Measurements from ENCODE around the gene GALNT18.
"Not testable (repeated sequence)": the region's sequence is repeated elsewhere in the genome, so short reads cannot be mapped to it uniquely, and the experiment has no call there.

GALNT18 gene

GRCh38 chr11:11380340-11380739, 241.5 kb downstream of the GALNT18 start:
- no peak for DNase-seq

GRCh38 chr11:11379661-11380060, 242.1 kb downstream of the GALNT18 start:
- no peak for DNase-seq

DNA sequence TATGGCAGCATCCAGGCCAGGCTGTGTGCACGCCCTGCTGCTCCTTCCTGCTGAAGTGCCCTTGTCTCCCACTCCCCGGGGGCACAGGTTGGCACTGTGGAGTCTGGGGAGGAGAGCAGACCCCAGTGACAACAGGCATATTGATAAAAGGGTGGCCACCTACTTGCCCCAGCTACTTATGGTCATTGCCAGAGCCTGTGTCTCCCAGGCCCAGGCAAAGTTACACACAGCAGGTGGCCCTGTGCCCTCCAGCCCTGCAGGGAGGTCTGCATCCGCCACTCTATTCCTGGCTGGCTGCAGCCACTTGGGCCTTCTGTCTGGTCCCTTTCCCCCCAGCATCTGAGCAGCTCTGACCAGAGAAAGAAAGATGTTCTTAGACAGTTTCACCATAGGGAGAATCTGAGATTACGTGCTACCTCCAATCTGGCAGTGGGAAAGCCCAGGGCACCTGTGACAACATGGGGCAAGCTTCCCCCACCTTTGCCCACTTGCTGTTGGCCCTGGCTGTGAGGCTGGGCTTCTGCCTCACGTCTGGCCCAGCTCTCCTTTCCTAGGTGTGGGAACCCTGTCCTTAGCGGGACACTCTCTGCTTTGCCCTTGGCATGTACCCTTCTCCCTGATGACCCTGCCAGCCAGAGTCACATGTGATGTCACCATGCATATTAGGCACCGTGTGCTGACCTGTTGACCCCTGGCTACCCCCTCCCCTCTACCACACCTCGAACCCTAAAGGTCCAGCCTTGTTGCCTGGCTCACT, 243.4 kb downstream of the GALNT18 start:
- DNase-seq, result no peak

DNA sequence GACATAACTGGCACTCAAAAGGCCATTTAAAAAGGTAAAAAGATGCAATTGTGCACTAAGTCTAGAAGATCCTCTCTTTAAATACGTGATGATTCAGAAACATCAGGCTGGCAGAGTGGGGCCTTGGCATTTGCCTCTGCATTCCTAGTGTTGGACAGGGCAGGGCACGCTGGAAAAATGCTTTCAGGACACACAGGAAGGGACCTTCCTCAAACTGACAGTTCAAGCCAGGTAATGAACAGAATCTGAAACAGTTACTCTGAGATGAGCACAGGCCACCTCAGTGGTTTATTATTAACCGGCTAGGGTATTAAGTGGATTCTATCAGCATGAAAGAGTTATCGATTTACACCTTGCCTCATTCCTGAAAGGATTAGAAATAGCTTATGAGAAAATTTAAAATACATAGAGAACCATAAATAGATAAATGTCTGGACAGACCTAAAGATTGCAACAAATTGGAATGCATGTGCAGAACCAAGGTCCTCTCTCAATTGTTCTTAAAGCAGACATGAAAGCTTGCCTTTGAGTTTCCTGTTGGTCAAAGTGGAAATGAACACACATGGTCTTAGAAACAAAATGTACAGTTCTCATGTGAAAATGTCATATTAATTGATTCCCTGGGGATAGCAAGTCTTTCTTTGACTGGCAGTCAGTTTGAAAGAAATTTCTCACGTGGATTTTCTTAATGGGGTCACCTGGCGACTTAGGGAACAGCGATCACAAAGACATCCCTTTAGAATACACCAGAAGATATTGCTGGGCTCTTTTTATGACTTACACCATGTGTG, 247.3 kb downstream of the GALNT18 start:
- DNase-seq, result no peak

GRCh38 chr11:11373934-11374333, 247.9 kb downstream of the GALNT18 start:
- DNase-seq, result no peak

DNA sequence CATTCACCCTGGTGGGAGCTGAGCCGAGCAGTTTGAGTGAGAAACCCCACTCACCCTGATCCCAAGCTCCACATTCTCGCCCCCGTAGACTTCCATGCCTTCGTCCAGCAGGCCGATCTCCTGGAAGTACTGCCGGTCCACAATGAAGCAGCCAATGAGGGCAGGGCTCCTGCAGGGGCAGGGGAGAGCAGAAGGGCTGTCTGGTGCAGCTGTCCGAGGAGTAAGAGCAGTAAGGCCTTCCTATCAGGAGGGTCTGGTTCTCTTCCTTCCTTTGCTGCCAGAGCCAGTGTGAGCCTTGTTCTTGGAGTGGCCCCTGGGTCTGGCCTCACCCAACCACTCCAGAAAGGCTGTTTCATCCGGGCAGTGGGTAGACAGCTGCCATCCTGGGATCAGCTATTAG, 249.3 kb downstream of the GALNT18 start:
- DNase-seq, result no peak

GRCh38 chr11:11370962-11371303, 250.9 kb downstream of the GALNT18 start:
- DNase-seq, result no peak

DNA sequence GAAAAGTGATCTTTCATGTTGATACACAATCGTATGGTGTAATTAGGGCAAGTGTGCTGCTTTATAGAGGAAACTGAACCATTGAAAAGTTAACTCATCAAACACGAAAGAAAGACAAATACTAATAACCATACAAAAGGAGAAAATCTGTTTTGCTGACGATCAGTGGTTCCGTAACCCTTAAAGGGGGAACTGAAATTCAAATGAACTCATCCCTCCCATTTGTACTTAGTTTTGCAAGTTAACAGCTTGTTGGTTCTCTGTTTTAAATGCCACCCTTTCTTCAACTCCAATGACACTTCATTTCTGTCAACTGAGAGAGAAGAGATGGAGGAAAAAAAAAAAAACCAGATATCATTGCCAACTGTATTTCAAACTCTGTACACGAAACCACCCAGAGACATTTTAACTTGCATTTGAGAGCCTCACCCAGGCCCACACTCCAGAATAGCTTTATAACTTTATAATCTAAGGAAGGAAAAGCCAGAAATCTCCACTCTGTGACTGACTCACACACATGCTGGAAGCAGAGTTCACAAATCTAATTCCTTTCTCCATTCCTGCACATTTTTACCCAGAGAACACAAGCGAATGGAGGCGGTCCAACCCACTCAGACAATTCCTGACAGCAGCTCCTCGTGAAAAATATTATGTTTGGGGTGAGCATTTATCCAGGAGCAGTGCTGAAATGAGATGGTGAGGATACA, 251.4 kb downstream of the GALNT18 start:
- DNase-seq, result no peak

DNA sequence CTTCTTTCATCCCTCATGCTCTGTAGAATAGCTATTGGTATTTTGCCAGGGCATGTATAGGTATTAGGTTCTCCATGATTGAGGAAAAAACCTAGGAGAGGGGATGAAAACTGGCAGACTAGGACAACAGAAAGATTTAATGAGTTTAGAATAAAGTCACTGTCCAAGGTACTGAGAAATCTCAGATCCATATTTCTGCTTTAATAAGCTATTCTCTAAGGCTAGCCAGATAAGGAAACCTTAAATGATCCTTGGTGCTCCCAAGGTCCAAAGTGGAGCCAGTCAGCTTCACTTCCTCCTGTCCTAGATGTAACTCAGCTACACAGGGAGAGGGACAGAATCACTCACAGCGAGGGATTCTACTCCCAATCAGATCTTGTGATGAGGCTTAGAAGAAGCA, 255.0 kb downstream of the GALNT18 start:
- no peak for DNase-seq

- no peak for DNase-seq
These were observed 258.1 kb downstream of the GALNT18 start for GRCh38 chr11:11363674-11364073.

DNA sequence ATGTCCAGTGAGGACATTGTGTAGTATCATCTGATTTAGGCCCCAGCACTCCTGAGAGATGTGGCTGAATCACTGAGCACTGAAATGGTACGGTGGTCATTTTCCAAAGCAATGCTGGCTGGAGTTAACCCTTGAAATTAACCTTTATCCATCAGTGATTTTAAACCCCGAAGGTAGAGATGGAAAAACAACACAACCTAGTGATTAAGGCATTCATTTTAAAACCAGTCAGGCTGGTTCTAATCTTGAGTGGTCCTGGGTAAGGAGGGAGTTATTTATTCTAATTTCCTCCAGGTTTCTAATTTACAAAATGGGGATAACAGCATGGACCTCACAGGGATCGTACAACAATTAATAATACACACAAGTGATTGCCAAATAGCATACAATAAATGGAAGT, 262.2 kb downstream of the GALNT18 start:
- DNase-seq, result no peak

DNA sequence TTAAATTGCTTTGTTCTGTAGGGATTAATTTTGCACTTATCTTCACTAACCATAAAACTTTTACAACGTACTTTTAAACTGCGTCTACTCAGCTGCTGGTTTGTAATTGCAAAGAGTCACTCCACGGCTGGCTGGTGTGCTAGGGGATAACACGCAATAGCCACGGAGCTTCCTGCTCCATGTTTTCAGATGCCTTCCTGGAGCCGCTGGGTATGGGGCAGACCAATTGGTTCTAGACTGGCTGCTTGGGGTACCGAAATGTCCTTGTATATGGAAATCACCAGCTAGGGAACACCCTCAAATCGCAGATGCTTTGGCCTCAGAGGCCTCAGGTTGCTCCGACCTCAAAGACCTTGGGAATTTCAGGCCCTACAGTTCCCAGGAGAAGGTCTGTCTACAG, 265.0 kb downstream of the GALNT18 start:
- no peak for DNase-seq

- DNase-seq, result not testable (repeated sequence)
These were observed 268.9 kb downstream of the GALNT18 start, which contains the start of gene CSNK2A3 for GRCh38 chr11:11352878-11353277. CSNK2A3 (minus strand) TSS chr11:11353250; CDS start chr11:11353119, 131 bp downstream.

- DNase-seq, result not testable (repeated sequence)
These were observed 270.0 kb downstream of the GALNT18 start for GRCh38 chr11:11351851-11352250.

GRCh38 chr11:11351042-11351586, 270.7 kb downstream of the GALNT18 start:
- DNase-seq, result no peak

DNA sequence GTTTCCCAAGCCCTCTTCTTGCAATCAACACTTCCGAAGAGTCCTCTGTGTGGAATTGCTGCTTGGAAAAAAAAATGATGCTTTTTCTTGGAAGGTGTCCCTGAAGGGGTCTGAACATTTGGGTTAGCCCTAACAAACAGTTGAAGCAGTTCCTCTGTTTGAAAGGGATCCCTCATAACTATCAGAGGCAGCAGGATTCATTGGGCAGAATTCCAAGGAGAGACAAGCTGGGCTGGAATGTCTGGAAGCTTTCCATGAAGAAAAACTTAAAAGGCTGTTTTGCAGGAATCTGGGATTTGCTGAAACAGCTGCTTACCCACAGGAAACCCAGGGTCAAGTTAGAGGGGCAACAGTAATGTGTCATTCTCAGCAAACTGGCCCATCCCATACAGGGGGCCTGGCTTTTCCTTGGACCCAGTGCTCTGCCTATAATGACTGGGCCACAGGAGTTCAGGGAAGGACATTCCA, 271.9 kb downstream of the GALNT18 start:
- DNase-seq, result no peak

DNA sequence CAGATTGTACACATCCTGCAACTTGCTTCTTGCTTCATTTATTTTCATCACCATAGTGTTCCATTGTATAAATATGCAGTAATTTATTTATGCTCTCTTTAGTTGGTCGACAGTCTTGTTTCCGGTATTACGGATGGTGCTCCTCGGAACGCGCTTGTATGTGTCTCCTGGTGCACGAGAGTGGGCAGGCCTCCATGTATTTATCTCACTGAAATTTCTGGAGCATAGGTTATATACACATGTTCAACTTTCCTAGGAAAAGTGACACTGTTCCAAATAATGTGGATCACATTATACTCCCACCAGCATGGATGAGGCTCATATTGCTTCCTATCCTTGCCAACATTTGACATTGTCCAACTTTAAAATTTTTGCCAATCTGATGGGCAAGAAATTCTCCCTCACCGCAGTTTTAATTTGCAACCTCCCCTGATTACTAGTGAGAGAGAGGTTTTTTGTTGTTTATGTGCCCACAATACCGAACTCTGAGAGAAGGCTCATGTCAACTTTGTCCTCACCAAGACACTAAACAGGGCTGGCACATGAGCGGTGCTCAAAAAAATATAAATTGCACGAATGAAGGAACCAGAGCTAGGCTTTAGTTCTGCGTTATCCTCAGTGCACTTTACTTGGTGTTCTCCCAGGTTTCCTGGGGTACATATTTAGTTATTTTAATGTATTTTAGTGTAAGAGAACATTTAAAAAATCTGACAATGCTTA, 272.5 kb downstream of the GALNT18 start:
- no peak for DNase-seq

- DNase-seq, result no peak
These were observed 273.5 kb downstream of the GALNT18 start for GRCh38 chr11:11348303-11348702.

DNA sequence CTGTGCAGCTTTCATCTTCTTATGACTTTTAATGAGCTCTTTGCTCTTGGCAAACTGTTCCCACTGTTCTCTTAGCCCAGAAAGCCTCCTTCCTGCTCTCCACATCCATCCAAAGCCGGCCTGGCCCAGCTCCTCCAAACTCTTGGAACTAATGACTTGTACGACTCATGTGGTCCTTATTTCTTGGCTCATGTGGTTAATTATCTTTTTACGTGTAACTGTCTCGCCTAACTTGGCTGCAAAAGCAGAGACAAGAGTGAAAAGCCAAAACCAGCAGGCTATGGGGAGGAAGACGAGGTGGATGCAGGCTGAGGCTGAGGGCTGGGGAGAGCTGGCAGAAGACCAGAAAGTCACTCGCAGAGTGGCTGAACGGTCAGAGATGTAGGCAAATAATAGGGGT, 274.2 kb downstream of the GALNT18 start:
- DNase-seq, result no peak

GRCh38 chr11:11346303-11346702, 275.5 kb downstream of the GALNT18 start:
- DNase-seq, result no peak

DNA sequence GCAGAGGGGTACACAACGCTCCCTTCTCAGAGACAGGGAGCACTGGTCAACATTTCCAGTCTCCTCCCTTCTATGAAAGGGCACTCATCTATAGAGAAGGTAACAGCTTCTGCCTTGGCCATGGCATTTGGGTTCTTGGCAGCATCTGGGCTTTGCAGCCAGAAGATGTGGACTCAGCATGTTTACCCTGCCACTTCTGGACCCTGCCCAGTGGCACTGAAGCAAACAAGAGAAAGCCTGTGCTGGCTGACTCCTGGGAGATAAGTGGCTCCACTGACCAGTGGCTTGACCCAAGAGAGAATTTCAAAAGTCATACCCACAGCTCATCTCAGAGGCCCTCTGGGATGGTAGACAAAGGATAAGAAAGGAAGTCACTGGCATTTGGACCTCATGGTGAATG, 276.7 kb downstream of the GALNT18 start:
- no peak for DNase-seq

- DNase-seq, result no peak
These were observed 277.8 kb downstream of the GALNT18 start for GRCh38 chr11:11344045-11344444.

DNA sequence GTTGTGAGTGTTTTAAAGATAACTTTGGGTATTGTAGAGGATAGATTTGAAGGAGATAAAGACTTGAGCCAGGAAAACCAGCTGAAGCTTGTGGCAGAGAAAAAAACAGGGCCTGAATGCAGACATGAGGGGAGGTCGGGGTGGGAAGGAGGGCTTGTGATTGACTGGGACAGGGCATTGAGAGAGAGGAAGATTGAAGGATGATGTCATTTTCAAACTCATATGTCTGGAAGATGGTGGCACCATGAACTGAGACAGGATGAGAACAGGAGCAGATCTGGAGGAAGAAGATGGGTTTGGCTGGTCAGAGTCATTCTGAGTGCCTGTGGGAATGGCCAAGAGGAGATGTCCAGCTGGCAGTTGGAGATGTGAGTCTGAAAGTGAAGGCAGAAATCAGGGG, 283.5 kb downstream of the GALNT18 start:
- DNase-seq, result no peak

All from cerebellar nuclear complex (tissue), 1 donor.